ENCODE results near the gene GABARAP.

DNA sequence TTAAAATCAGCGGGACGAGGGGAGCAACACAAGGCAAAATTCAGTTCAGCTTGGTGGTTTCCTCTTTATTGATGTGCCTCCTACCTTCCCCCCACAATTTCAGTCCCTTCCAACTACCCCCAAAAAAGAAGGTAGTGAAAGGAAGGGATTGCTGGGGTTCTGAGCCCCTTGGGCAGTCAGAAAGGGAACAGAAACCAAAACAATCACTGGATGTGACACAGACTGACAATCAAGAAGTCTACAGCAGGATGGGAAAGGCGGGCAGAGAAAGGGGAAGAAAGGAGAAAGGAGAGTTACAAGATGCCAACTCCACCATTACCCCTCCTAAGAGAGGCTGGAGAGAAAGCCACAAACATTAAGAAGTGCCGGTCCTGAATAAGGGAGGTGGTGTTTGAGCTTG lies 1.9 kb downstream of the GABARAP start:
- TF ChIP-seq, protein P1, sequence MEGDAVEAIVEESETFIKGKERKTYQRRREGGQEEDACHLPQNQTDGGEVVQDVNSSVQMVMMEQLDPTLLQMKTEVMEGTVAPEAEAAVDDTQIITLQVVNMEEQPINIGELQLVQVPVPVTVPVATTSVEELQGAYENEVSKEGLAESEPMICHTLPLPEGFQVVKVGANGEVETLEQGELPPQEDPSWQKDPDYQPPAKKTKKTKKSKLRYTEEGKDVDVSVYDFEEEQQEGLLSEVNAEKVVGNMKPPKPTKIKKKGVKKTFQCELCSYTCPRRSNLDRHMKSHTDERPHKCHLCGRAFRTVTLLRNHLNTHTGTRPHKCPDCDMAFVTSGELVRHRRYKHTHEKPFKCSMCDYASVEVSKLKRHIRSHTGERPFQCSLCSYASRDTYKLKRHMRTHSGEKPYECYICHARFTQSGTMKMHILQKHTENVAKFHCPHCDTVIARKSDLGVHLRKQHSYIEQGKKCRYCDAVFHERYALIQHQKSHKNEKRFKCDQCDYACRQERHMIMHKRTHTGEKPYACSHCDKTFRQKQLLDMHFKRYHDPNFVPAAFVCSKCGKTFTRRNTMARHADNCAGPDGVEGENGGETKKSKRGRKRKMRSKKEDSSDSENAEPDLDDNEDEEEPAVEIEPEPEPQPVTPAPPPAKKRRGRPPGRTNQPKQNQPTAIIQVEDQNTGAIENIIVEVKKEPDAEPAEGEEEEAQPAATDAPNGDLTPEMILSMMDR (IDR thresholded peaks at IDR 0.05), result no peak
- TF ChIP-seq POLR2A (IDR thresholded peaks at IDR 0.05) (no peak), EP300 (IDR thresholded peaks at IDR 0.05) (no peak), POLR2AphosphoS5 (IDR thresholded peaks at IDR 0.05) (no peak)

Data from upper lobe of left lung (tissue), 4 donors.